Ishikawa (cell line): Measurements from ENCODE around the gene RNF224.
A peak's percentile ranks its signal among the peaks of the same experiment; 100 is the strongest.

Experiments
- CEBPB ChIP-seq: IDR thresholded peaks from 2 replicates; pipeline ENCODE4 v1.6.1; 2012
- CREB1 ChIP-seq: IDR thresholded peaks from 2 replicates; pipeline ENCODE4 v1.6.1; 2012; ENCODE audit warnings: low read depth
- EGR1 ChIP-seq: IDR thresholded peaks from 2 replicates; pipeline ENCODE4 v1.6.1; 2012
- EP300 ChIP-seq: IDR thresholded peaks from 2 replicates; pipeline ENCODE4 v1.6.1; 2012; ENCODE audit warnings: borderline replicate concordance
- FOXM1 ChIP-seq: IDR thresholded peaks from 2 replicates; pipeline ENCODE4 v1.6.1; 2012; ENCODE audit warnings: low read depth, borderline replicate concordance
- MAX ChIP-seq: IDR thresholded peaks from 2 replicates; pipeline ENCODE4 v1.6.1; 2012
- NFIC ChIP-seq: IDR thresholded peaks from 2 replicates; pipeline ENCODE4 v1.6.1; 2012
- RAD21 ChIP-seq: IDR thresholded peaks from 2 replicates; pipeline ENCODE4 v1.6.1; 2012; ENCODE audit warnings: low read depth
- REST ChIP-seq: IDR thresholded peaks from 2 replicates; pipeline ENCODE4 v1.6.1; 2012; ENCODE audit warnings: low read depth, mild to moderate bottlenecking
- TAF1 ChIP-seq: IDR thresholded peaks from 2 replicates; pipeline ENCODE4 v1.6.1; 2012; ENCODE audit warnings: low read depth, mild to moderate bottlenecking
- TCF12 ChIP-seq: IDR thresholded peaks from 2 replicates; pipeline ENCODE4 v1.6.1; 2012; ENCODE audit warnings: low read depth
- TEAD4 ChIP-seq: IDR thresholded peaks from 2 replicates; pipeline ENCODE4 v1.6.1; 2012
- USF1 ChIP-seq: IDR thresholded peaks from 2 replicates; pipeline ENCODE4 v1.6.1; 2012
- YY1 ChIP-seq: IDR thresholded peaks from 2 replicates; pipeline ENCODE4 v1.6.1; 2012; ENCODE audit warnings: low read depth
- ZBTB7A ChIP-seq: IDR thresholded peaks from 2 replicates; pipeline ENCODE4 v1.6.1; 2012; ENCODE audit warnings: low read depth

Gene RNF224

GRCh38 chr9:137233143-137233980 is 6.1 kb downstream of the RNF224 start:
- TF ChIP-seq ZBTB7A (no peak), REST (no peak), RAD21 (no peak), TCF12 (no peak), TAF1 (no peak), CREB1 (no peak), YY1 (no peak), CEBPB (no peak), NFIC (no peak), USF1 (no peak), TEAD4 (no peak), EGR1 (no peak)

- no peak for TF ChIP-seq MAX
These were observed 6.9 kb downstream of the RNF224 start for GRCh38 chr9:137234055-137234697.

GRCh38 chr9:137234758-137235423 is 7.6 kb downstream of the RNF224 start:
- TF ChIP-seq NFIC: no peak
- no peak for TF ChIP-seq CREB1
- no peak for TF ChIP-seq TEAD4
- no peak for TF ChIP-seq ZBTB7A
- no peak for TF ChIP-seq EGR1
- TF ChIP-seq MAX: no peak

- TF ChIP-seq NFIC (no peak), CEBPB (no peak), TAF1 (no peak), ZBTB7A (no peak)
These were observed 8.3 kb downstream of the RNF224 start for GRCh38 chr9:137235424-137236237.

- peak; percentile 97 for TF ChIP-seq ZBTB7A
- peak; percentile 28; the same call in 1 of the 2 replicates for TF ChIP-seq MAX
- TF ChIP-seq NFIC: no peak
- peak; percentile 86 for TF ChIP-seq RAD21
- TF ChIP-seq TAF1: no peak; the same call in 1 of the 2 replicates
- peak; percentile 41 for TF ChIP-seq EGR1
- 0 out of 2 replicates have a peak, but pooled peaks have one; percentile 9 for TF ChIP-seq FOXM1
- peak; percentile 32; the same call in 1 of the 2 replicates for TF ChIP-seq TEAD4
- peak; percentile 16; the same call in 1 of the 2 replicates for TF ChIP-seq TCF12
- TF ChIP-seq REST: no peak
- TF ChIP-seq YY1: peak; percentile 83
- TF ChIP-seq CREB1: no peak
- no peak for TF ChIP-seq EP300
- no peak for TF ChIP-seq USF1
- TF ChIP-seq CEBPB: no peak
These were observed 9.1 kb downstream of the RNF224 start for GRCh38 chr9:137236238-137236935.
